ENCODE measurements around the gene NKTR. TPM values are rescaled to one million over a fixed set of nuclear protein-coding genes. Genes with fewer than 3 reads are reported as not detected.

NKTR gene
- total RNA-seq, 1 experiment from 2014 or later, result 53.1 TPM

GRCh38 chr3:42655331-42655888 lies 54.9 kb downstream of the NKTR start:
- POLR2A ChIA-PET (ENCODE audit: low non-redundant PET), result no interaction called here
- BruUV-seq (replicated peaks), result no TSS peak
- CTCF ChIA-PET, result no interaction called here
- intact Hi-C loops (cut with micrococcal nuclease; ENCODE audit: unreplicated experiment), result no loop called here
- H3K36me3 ChIP-seq (ENCODE audit: insufficient read depth, low read length, poor library complexity, severe bottlenecking), result peaks cover 3% of the 10 kb centered on the region
- no peaks in the 10 kb centered on the region for H3K9me3 ChIP-seq (ENCODE audit: low read depth, low read length, poor library complexity, severe bottlenecking)
- no peak for DNase-seq (ENCODE audit: low spot score)
- H3K27me3 ChIP-seq (replicated peaks; ENCODE audit: insufficient read depth, low read depth, low read length, poor library complexity), result no peaks in the 10 kb centered on the region
- no peak overlapping the region for H3K27ac ChIP-seq (ENCODE audit: low read depth, low read length, poor library complexity, severe bottlenecking)
- no peak for TF ChIP-seq EZH2 (IDR thresholded peaks at IDR 0.05; ENCODE audit: borderline replicate concordance, low read depth, low read length, poor library complexity, severe bottlenecking)
- TF ChIP-seq, protein P1, sequence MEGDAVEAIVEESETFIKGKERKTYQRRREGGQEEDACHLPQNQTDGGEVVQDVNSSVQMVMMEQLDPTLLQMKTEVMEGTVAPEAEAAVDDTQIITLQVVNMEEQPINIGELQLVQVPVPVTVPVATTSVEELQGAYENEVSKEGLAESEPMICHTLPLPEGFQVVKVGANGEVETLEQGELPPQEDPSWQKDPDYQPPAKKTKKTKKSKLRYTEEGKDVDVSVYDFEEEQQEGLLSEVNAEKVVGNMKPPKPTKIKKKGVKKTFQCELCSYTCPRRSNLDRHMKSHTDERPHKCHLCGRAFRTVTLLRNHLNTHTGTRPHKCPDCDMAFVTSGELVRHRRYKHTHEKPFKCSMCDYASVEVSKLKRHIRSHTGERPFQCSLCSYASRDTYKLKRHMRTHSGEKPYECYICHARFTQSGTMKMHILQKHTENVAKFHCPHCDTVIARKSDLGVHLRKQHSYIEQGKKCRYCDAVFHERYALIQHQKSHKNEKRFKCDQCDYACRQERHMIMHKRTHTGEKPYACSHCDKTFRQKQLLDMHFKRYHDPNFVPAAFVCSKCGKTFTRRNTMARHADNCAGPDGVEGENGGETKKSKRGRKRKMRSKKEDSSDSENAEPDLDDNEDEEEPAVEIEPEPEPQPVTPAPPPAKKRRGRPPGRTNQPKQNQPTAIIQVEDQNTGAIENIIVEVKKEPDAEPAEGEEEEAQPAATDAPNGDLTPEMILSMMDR (conservative IDR thresholded peaks at IDR 0.05; ENCODE audit: low read depth, low read length), result no peak
- no peaks in the 10 kb centered on the region for H3K4me1 ChIP-seq (ENCODE audit: insufficient read depth, low read length, poor library complexity, severe bottlenecking)
- H3K4me3 ChIP-seq (ENCODE audit: low read depth, low read length, poor library complexity, severe bottlenecking), result peak overlapping the region; percentile 58

- intact Hi-C loops (cut with micrococcal nuclease; ENCODE audit: unreplicated experiment), result no loop called here
- TF ChIP-seq EZH2 (IDR thresholded peaks at IDR 0.05; ENCODE audit: borderline replicate concordance, low read depth, low read length, poor library complexity, severe bottlenecking), result no peak
- TF ChIP-seq, protein P1 (conservative IDR thresholded peaks at IDR 0.05; ENCODE audit: low read depth, low read length), result no peak
- Histone ChIP-seq H3K36me3 (ENCODE audit: insufficient read depth, low read length, poor library complexity, severe bottlenecking) (peaks cover 3% of the 10 kb centered on the region), H3K27ac (ENCODE audit: low read depth, low read length, poor library complexity, severe bottlenecking) (no peak overlapping the region), H3K9me3 (ENCODE audit: low read depth, low read length, poor library complexity, severe bottlenecking) (no peaks in the 10 kb centered on the region), H3K4me1 (ENCODE audit: insufficient read depth, low read length, poor library complexity, severe bottlenecking) (no peaks in the 10 kb centered on the region), H3K4me3 (ENCODE audit: low read depth, low read length, poor library complexity, severe bottlenecking) (no peak overlapping the region), H3K27me3 (replicated peaks; ENCODE audit: insufficient read depth, low read depth, low read length, poor library complexity) (no peaks in the 10 kb centered on the region)
- no TSS peak for BruUV-seq (replicated peaks)
- ChIA-PET CTCF (no interaction called here), POLR2A (ENCODE audit: low non-redundant PET) (no interaction called here)
- no peak for DNase-seq (ENCODE audit: low spot score)
Measured at GRCh38 chr3:42655980-42656679, 55.6 kb downstream of the NKTR start.

DNA sequence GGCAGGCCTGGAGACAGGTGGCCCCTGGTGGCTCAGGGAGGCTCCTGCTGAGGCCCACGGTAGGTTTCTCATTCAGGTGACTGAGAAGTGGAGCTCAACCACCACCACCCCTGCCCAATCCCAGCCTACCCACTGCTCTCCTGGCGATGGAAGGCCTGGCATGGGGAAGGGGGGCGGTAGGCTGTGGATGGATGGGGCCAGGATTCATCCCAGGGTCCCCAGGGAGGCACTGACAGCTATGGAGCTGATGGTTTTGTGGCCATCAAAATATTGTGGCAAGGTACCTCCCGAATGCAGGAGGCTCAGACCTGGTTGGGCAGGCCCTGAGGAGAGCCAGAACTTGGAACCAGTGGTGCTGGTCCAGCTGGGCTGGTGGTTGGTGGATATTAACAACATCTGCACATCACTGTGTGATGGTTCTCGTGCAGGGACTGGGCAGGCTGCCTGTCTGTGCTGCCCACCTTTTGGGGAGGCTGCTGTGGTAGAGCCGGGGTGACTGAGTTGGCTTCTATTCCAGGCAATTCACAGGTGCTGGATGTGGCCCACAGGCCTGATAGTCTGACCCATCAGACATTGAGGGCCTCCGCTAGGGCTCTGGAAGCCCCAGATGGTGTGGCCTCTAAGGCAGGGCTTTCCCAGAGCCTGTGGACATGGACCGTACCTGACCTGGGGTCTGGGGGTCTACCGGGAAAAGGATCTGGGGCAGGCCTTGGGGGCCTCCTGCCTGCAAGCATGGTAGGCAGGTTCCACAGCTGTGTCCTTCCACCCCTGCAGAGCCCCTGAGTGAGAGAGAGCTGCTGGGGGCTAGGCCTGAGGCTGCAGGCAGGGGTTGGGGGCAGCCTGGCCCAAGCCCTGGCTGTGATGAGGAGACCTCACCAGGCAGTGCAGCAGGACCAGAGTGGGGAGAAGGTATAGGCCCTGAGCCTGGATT lies 56.5 kb downstream of the NKTR start:
- intact Hi-C loops (cut with micrococcal nuclease; ENCODE audit: unreplicated experiment), result no loop called here
- CTCF ChIA-PET, result no interaction called here
- Histone ChIP-seq H3K27ac (ENCODE audit: low read depth, low read length, poor library complexity, severe bottlenecking) (no peak overlapping the region), H3K4me3 (ENCODE audit: low read depth, low read length, poor library complexity, severe bottlenecking) (no peak overlapping the region), H3K4me1 (ENCODE audit: insufficient read depth, low read length, poor library complexity, severe bottlenecking) (no peaks in the 10 kb centered on the region), H3K27me3 (replicated peaks; ENCODE audit: insufficient read depth, low read depth, low read length, poor library complexity) (no peaks in the 10 kb centered on the region), H3K36me3 (ENCODE audit: insufficient read depth, low read length, poor library complexity, severe bottlenecking) (peaks cover 3% of the 10 kb centered on the region), H3K9me3 (ENCODE audit: low read depth, low read length, poor library complexity, severe bottlenecking) (no peaks in the 10 kb centered on the region)
- TF ChIP-seq EZH2 (IDR thresholded peaks at IDR 0.05; ENCODE audit: borderline replicate concordance, low read depth, low read length, poor library complexity, severe bottlenecking), result no peak
- TF ChIP-seq, protein P1 (conservative IDR thresholded peaks at IDR 0.05; ENCODE audit: low read depth, low read length), result no peak
- BruUV-seq (replicated peaks), result no TSS peak
- DNase-seq (ENCODE audit: low spot score), result no peak
- POLR2A ChIA-PET (ENCODE audit: low non-redundant PET), result no interaction called here

Data from A673 (cell line).